Small intestine (tissue), 16 donors: Measurements from ENCODE around the gene KLF7. TPM values are rescaled to one million over a fixed set of nuclear protein-coding genes. Genes with fewer than 3 reads are reported as not detected.
A peak's percentile ranks its signal among the peaks of the same experiment; 100 is the strongest.

Source experiments
- DNase-seq, 2 donors: peaks; one replicate each; pipeline versions ENCODE4 v3.0.0 to v3.0.0-alpha.2; 2013
- FAIRE-seq: peaks from 2 replicates; lab custom pipeline; 2012; peaks lifted over from hg19 to GRCh38; lab: Jason Lieb, UNC
- H3K27ac ChIP-seq, 3 donors: one replicate each; pipeline ENCODE4 v1.5.1; 2013; ENCODE audit warnings: low read length in 2 of 3, mild to moderate bottlenecking in 2 of 3, control low read depth in 1 of 3, inconsistent platforms in 1 of 3, low read depth in 1 of 3, moderate library complexity in 1 of 3
- H3K27me3 ChIP-seq, 3 donors: one replicate each; pipeline ENCODE4 v1.6.1; 2013; ENCODE audit warnings: low read length in 3 of 3, inconsistent platforms in 1 of 3; ENCODE audit not compliant: control insufficient read depth in 3 of 3, insufficient read depth in 3 of 3
- H3K36me3 ChIP-seq, 3 donors: one replicate each; pipeline ENCODE4 v1.6.1; 2013; ENCODE audit warnings: low read length in 3 of 3, inconsistent platforms in 1 of 3, low read depth in 1 of 3, mild to moderate bottlenecking in 1 of 3, moderate library complexity in 1 of 3; ENCODE audit not compliant: control insufficient read depth in 3 of 3, insufficient read depth in 2 of 3
- H3K4me1 ChIP-seq, 3 donors: one replicate each; pipeline ENCODE4 v1.6.1; 2013; ENCODE audit warnings: low read length in 2 of 3, inconsistent platforms in 1 of 3, low read depth in 1 of 3, mild to moderate bottlenecking in 1 of 3, moderate library complexity in 1 of 3; ENCODE audit not compliant: control insufficient read depth in 3 of 3, insufficient read depth in 2 of 3
- H3K4me3 ChIP-seq, 3 donors: one replicate each; pipeline ENCODE4 v1.5.1; 2013; ENCODE audit warnings: low read length in 3 of 3, control low read depth in 1 of 3, inconsistent platforms in 1 of 3, low read depth in 1 of 3, mild to moderate bottlenecking in 1 of 3, moderate library complexity in 1 of 3
- H3K9me3 ChIP-seq, 2 donors: one replicate each; pipeline ENCODE4 v1.6.1; 2013; ENCODE audit warnings: low read depth in 1 of 2, low read length in 1 of 2; ENCODE audit not compliant: control insufficient read depth in 2 of 2, insufficient read depth in 1 of 2
- WGBS, 3 donors: extraction: QIAGEN DNeasy Blood & Tissue Kit; methylation state at CpG; one replicate each; pipeline ENCODE4 v1.1.7; 2013; 5-methylcytosine and 5-hydroxymethylcytosine counted together
- long read RNA-seq, 10 donors: transcript quantifications; one replicate each; lab custom pipeline, GENCODE V29; 2026
- polyA plus RNA-seq, 4 donors: library from polyadenylated mRNA; stranded (reverse) in 3 of 4; unstranded in 1 of 4; fragments of 200-250 nt in 3 of 4; fragments of 120-200 nt in 1 of 4; gene quantifications; one replicate each; pipeline versions ENCODE4 v1.2.1 to v1.2.3, GENCODE V29; 2013
- donor health status: healthy with polysubstance abuse.
- donor health status: control.
- donor health status: control.
- donor health status: Bipolar disorder and iron deficiency.
- donor health status: healthy.

The KLF7 gene
- polyA plus RNA-seq: 10 to 100 TPM in 1 of 4 donors, 1 to 10 TPM in 3; 1.1 to 11.7 (median 9.0) TPM
- long read RNA-seq, donor 1: 0 reads
- long read RNA-seq, donor 2, full-length matches to known transcripts: 1 of 1 reads
- long read RNA-seq, donor 2, partial matches to known transcripts: 0 of 1 reads
- long read RNA-seq, donor 2, other reads (novel, unspliced or antisense): 0 of 1 reads
- long read RNA-seq, donor 3, partial matches to known transcripts: 6 of 6 reads
- long read RNA-seq, donor 3, other reads (novel, unspliced or antisense): 0 of 6 reads
- long read RNA-seq, donor 4: 0 reads
- long read RNA-seq, donor 5, partial matches to known transcripts: 0 of 1 reads
- long read RNA-seq, donor 5, other reads (novel, unspliced or antisense): 0 of 1 reads
- long read RNA-seq, donor 6, full-length matches to known transcripts: 2 of 2 reads
- long read RNA-seq, donor 6, partial matches to known transcripts: 0 of 2 reads
- long read RNA-seq, donor 6, other reads (novel, unspliced or antisense): 0 of 2 reads
- long read RNA-seq, donor 7: 0 reads
- long read RNA-seq, donor 8: 0 reads
- long read RNA-seq, donor 9: 0 reads
- long read RNA-seq, donor 10, full-length matches to known transcripts: 4 of 4 reads
- long read RNA-seq, donor 10, partial matches to known transcripts: 0 of 4 reads
- long read RNA-seq, donor 10, other reads (novel, unspliced or antisense): 0 of 4 reads

GRCh38 chr2:207165121-207166038, at the start of gene KLF7:
KLF7 (minus strand) TSS chr2:207165948; CDS start chr2:207165568, 380 bp downstream.
- Histone ChIP-seq H3K4me1 (peaks cover 0 to 10% (median 9%) of the 10 kb centered on the region in 3 donors), H3K36me3 (no peaks in the 10 kb centered on the region), H3K9me3 (no peaks in the 10 kb centered on the region), H3K4me3 (peak within 1 kb of the TSS; percentile 63 to 90 (median 68)), H3K27me3 (peaks cover 0 to 17% (median 0%) of the 10 kb centered on the region in 3 donors), H3K27ac (peak within 1 kb of the TSS; percentile 91 to 100 (median 99))
- DNase-seq (peak; percentile 53 to 64), FAIRE-seq (no peak)
- WGBS, 3 donors: 0 to 1% (median 0%) methylated on average over 36 of the region's 36 CpGs

- WGBS, 3 donors: 56 to 71% (median 59%) methylated on average over 2 of the region's 2 CpGs
- Histone ChIP-seq H3K9me3 (no peaks in the 10 kb centered on the region), H3K4me3 (no peak overlapping the region), H3K36me3 (no peaks in the 10 kb centered on the region), H3K27ac (no peak overlapping the region), H3K27me3 (no peaks in the 10 kb centered on the region), H3K4me1 (no peaks in the 10 kb centered on the region)
- DNase-seq: no peak
- no peak for FAIRE-seq
These were observed 49.6 kb upstream of the KLF7 start for GRCh38 chr2:207215308-207215707.

- Histone ChIP-seq H3K4me1 (no peaks in the 10 kb centered on the region), H3K9me3 (no peaks in the 10 kb centered on the region), H3K27me3 (no peaks in the 10 kb centered on the region), H3K4me3 (no peak overlapping the region), H3K27ac (no peak overlapping the region), H3K36me3 (no peaks in the 10 kb centered on the region)
- WGBS, 3 donors: 69 to 84% (median 70%) methylated on average over 3 of the region's 3 CpGs
- no peak for FAIRE-seq
- DNase-seq: no peak
These were observed 48.7 kb upstream of the KLF7 start for GRCh38 chr2:207214446-207214845.

- FAIRE-seq (no peak), DNase-seq (no peak)
- H3K4me3 ChIP-seq: no peak overlapping the region
- no peaks in the 10 kb centered on the region for H3K4me1 ChIP-seq
- H3K9me3 ChIP-seq: no peaks in the 10 kb centered on the region
- no peaks in the 10 kb centered on the region for H3K27me3 ChIP-seq
- no peak overlapping the region for H3K27ac ChIP-seq
- H3K36me3 ChIP-seq: no peaks in the 10 kb centered on the region
- 85 to 92% (median 90%) methylated on average over 3 of the region's 3 CpGs for WGBS, 3 donors
These were observed 40.3 kb upstream of the KLF7 start for GRCh38 chr2:207206011-207206410.

GRCh38 chr2:207205173-207205957, 39.6 kb upstream of the KLF7 start:
- Histone ChIP-seq H3K27me3 (no peaks in the 10 kb centered on the region), H3K4me3 (no peak overlapping the region), H3K9me3 (no peaks in the 10 kb centered on the region), H3K36me3 (no peaks in the 10 kb centered on the region), H3K4me1 (no peaks in the 10 kb centered on the region), H3K27ac (no peak overlapping the region)
- DNase-seq (no peak), FAIRE-seq (no peak)

- FAIRE-seq: no peak
- no peaks in the 10 kb centered on the region for H3K27me3 ChIP-seq
- WGBS, 3 donors: 16 to 48% (median 24%) methylated on average over 1 of the region's 1 CpG
- H3K4me3 ChIP-seq: no peak overlapping the region
- H3K4me1 ChIP-seq: no peaks in the 10 kb centered on the region
- H3K9me3 ChIP-seq: no peaks in the 10 kb centered on the region
- no peaks in the 10 kb centered on the region for H3K36me3 ChIP-seq
- H3K27ac ChIP-seq: no peak overlapping the region
- no peak for DNase-seq
These were observed 37.3 kb upstream of the KLF7 start for GRCh38 chr2:207203056-207203455.

GRCh38 chr2:207202645-207203044, 36.9 kb upstream of the KLF7 start:
- no peaks in the 10 kb centered on the region for H3K36me3 ChIP-seq
- 20 to 28% (median 23%) methylated on average over 4 of the region's 4 CpGs for WGBS, 3 donors
- H3K9me3 ChIP-seq: no peaks in the 10 kb centered on the region
- no peaks in the 10 kb centered on the region for H3K4me1 ChIP-seq
- H3K4me3 ChIP-seq: no peak overlapping the region
- H3K27me3 ChIP-seq: no peaks in the 10 kb centered on the region
- FAIRE-seq (no peak), DNase-seq (peak; percentile 11 to 30)
- no peak overlapping the region for H3K27ac ChIP-seq
